GM19397 (cell line): ENCODE results near the gene PAM.

Source experiments
- ATAC-seq: cut with Tn5 transposase; IDR thresholded peaks from one replicate; pipeline ENCODE4 v1.9.1; 2021; ENCODE audit warnings: mild to moderate bottlenecking, moderate library complexity; ENCODE audit not compliant: unreplicated experiment

PAM gene

DNA sequence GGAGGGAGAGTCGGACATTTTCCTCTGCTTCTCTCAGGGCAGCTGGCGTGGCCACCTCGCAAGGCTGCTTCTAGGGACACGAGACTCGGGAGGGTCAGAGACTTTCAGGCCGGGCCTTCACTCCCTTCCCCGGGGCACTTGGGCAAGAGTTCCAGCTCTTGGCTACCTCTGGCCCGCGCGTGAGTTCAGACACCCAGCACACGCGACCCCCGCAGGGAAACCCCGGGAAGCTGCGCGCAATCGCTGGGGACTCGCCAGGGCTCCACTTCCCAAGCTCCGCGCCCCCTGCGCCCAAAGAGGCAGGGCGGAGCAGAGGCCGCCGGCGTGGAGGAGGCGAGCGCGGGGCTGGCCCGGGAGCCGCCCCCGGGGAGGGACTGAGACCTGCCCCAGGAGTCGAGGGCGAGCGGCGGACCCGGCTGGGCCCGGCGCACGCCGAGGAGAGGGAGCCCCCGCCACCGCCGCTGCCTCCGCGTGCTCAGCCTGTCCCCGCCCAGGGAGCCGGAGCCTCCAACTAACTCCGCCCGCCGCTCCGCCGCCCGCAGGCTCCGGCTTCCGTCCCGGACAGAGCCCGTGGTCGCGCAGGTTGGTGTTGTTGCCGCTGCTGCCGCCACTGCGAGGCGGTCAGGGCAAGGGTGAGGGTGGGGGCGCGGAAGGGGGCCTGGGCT, at the start of gene PAM:
PAM (plus strand) TSS at position 539 of the 665 bp plus-strand sequence. CDS start 110,891 bp downstream, outside the sequence.
- ATAC-seq = peak; percentile 88

DNA sequence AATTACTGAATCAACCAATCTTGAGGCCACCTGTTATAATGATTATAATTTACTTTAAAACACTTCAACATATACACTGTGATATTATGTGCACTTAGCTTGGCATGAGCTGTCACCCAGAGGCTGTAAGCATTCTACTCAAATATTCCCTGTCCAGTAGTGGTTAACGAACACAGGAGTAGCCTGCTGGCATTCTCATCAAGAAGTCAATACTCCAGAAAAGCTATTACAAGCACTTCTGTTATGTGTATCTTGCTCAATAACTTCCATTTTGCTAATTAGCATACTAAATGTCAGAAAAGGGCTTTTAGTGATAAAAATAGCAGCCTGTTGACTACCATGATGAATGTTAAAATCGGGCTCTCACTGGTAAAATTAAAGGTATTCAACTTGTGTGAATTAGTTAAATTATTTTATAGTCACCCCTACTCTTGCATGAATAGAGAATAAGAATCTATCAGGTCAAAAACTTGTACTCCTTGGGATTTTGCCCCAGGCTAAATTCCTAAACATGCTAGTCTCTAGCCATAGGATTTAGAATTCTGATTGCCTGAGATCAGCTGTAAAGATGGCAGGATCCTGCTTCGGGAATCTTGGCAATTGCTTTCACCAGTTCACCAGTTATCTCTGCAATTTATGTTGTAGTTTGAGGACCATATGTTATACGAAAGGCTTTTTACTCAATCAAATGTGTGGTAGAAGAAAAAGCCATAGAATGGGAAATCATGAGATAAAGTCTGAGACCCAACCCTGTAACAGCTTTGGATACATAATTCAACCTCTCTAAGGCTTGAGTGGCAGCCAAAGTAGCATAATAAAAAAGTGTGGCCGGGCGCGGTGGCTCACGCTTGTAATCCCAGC, 43.4 kb upstream of the PAM start:
- no peak for ATAC-seq

DNA sequence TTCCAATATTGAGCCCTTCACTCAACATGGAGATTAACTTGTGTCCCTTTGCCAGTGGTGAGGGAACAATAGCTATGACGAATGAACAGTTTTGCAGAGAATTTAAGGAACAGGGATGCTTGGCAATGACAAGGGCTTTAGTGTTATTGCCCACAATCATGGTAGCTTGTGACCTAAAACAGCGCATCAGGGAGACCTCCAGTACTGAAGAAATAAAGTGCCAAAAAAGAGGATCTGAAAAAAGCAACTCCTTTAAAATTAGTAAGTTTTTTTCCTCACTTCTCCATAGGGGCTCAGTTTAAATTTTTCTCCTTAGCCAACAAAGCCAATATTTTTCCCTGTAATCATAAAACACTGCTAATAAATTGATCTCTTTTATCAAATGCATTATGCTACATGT, 41.8 kb upstream of the PAM start:
- no peak for ATAC-seq

DNA sequence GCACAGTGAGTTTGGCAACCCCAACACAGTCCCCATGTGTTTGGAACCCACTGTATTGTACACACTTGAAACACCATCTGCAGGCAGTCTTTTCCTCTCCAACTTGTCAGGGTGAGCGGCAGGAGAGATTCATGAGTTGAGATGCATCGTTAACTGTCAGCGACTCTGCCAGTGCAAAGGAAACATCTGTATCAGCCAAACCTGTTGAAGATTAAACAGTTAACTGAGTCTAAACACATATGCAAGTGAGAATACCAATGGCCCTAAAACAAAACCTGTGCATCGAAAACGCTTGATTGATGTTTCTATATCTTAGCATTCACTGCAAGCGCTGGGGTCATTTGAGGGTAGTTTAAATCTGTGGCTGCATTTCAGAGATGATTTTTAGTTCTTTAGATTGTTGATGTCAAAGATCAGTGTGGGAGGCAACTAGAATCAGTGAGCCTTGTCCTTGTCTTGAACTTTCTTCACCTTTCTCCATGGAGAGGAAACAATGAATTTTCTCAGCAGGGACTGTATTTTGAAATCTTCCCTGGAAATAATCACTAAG, 41.3 kb upstream of the PAM start:
- ATAC-seq = peak; percentile 72

DNA sequence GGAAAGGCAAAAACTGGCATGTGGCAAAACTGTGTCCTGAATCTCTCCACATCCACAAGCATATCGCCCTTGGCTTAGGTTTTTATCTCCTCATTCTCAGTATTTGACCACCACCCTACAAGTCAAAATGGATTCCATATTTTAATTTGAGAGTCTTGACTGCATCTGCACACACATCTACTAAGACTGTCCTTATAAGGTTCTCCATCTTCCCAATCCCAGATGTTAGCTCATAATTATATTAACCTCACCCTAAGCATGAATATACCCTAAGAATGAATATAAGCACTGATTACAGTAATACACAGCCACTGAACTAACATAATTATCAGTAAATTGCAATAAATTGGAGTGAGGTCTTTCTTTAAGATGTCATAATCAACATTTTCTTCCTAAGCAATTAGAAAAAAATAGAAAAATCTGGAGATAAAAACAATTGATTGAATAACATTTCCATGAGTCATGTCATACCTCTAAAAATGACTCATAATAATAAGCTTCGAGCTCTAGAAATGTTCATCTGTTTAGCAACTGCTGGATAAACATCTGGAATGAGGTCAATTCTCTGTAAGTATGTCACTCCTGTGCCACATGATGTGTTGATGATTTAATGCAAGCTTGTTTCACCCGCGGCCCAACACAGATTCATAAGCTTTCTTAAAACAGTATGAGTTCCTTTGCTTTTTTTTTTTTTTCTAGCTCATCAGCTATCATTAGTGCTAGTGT, 39.9 kb upstream of the PAM start:
- ATAC-seq = no peak

DNA sequence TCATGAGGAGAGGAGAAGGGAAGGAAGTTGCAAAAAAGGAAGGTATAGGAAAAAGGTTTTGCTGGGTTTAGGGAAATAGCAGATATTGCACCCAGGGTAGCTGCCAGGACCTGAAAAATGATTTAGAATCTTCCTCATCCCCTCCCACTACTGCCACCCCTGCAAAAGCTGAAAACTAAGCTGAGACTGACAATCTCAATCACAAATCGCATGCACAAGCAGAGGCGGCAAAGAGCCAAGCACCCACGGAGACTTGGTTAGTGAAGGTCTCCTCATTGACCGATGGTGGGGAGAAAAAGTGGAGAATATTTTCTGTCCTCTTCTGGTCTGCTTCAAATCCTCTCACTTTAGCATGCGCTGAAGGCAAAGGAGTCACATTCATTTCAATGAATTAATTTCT, 39.1 kb upstream of the PAM start:
- ATAC-seq = no peak

DNA sequence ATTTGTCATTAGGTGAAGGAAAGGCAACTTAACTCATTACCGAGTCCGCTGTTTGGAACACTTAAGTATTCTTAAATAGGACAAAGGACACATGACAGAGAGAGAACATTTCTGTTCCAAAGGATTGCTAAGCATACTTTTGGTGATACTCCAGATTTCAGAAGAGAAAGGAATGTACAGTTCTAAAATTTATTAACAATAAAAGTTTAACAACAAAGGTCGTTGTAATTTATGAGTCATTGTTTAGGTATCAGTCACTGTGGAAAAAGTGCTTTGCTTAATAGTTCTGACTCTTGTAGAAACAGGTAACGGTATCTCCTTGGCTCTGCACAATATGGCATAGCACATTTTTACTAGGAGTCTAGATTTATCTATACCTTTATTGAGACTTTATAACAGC, 36.3 kb upstream of the PAM start:
- ATAC-seq = no peak

DNA sequence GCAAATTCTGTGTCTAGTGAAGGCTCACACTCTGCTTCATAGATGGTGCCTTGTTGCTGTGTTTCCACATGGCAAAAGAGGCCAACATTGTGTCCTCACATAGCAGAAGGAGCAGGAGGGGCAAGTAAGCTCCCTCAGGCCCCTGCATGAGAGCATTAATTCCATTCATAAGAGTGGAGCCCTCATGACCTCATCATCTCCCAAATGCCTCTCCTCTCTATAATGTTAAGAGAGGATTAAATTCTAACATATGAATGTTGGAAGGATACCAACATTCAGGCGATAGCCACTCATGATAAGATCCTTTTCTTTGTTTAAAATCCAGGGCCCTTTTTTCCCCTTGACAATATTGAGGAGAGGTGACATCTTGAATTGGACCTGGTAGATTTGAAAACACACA, 35.2 kb upstream of the PAM start:
- ATAC-seq = no peak

DNA sequence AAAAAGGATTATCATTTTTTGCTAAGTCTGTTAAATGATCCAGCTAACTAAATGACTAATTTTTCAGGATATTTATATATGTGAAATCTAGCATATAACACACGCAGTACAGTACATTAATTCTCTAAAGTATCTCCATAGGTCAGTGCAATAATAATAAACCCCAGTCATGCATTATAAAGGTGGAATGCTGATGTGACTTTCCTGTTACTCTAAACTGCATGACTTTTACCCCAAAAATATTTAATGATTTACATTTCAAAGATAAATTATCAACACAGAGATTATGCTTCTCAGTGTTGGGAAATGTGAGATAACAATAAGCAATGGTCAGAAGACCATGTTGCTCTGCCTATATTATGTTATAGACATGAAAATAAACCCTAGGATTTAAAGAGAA, 34.1 kb upstream of the PAM start:
- no peak for ATAC-seq

DNA sequence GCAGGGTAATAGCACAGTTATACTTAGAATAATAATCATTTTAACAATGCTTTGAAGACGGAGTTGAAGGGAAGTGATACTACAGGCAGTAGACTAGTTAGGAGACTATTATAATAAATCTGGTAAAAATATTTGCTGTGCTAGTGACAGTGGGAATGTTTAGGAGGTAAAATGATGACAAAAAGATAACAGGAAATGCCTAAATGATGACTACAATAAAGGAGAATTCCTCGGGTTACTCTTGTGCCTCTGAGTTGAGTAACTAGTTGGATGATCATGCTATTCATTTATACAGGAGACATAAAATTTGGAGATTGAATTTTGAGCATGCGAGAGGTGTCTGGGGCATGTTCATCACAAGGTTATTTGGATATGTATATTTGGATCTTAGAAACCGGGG, 32.2 kb upstream of the PAM start:
- no peak for ATAC-seq

DNA sequence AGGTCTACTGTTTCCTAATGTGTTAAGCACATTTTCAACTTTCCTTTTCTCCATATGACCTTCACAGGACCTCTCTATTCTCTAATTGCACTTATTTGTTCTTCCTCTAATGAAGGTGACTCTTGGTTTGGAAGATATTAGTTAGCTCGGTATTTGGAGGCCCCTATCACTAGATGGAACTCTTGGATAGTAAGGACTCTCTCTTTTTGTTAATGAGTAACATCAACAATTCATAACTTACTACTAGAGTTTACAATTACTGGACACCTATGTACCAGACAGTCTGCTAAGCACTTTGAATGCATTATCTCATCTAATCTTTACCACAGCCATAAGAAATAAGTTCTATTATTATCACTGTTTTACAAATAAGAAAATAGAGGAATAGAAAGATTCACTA, 23.4 kb upstream of the PAM start:
- ATAC-seq = no peak

DNA sequence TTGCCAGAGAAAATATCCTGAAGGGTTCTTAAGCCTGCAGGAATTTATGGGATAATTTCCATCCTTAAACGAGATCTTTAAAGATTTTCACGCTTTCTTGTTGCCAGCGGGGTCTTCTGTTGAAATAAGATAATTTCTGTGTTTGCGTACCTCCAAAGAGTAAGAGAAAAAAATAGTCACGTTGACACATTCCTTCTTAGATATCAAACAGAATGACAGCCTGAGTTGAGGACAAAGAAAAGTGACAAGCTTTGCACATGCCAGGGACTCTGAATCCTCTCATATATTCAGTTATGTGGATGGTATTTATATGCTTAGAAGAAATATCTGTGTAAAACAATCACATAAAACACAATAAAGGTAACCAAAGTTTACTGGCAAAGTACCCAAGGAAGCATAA, 21.6 kb upstream of the PAM start:
- no peak for ATAC-seq

DNA sequence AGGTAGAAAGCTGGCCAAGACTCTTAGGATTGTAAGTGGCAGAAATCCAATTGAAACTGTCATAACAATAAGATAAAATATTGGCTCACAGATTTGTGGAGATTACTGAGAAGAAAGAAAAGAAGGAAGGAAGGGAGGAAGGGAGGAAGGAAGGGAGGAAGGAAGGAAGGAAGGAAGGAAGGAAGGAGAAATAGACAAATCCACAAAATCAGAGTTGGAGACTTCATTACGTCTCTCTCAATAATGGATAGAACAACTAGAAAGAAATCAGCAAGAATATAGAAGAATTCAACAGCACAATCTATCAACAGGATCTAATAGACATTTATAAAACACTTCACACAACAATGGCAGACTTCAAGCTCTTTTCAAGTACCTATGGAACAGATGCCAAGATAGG, 17.9 kb upstream of the PAM start:
- ATAC-seq = no peak

DNA sequence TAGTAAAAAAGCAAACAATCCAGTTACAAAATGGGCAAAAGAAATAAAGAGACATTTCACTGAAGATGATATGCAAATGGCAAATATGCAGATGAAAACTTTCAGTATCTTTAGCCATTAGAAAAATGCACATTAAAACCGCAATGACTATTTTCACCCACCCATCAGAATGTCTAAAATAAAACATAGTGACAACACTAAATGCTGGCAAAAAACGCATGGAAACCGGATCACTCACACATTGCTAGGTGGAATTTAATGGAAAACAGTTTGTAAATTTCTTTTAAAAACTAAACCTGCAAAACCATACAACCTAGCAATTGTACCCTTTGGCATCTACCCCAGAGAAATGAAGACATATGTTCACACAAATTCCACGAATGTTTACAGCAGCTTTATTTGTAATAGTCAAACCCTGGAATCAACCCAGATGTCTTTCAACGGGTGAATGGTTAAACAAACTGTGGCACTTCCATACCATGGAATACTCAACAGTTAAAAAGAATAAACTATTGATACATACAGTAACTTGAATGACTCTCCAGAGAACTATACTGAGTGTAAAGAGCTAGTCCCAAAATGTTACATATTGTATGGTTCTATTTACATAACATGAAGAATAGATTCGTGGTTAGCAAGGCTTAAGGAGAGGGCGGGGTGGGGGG, 17.2 kb upstream of the PAM start:
- ATAC-seq = no peak

DNA sequence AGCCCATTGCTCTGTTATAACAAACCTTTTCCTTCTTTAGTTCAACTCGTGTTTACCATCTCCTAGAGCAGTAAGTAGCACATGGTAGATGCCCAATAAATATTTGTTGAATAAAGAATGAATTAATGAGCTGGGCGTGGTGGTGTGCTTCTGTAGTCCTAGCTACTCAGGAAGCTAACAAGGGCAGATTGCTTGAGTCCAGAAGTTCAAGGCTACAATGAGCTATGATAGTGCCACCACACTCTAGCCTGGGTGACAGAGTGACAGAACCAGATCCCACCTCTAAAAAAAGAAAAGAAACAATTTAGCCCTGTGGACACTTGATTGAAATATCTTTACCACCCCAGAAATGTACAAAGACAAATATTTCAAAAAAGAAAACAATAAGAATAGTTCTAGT, 14.6 kb upstream of the PAM start:
- ATAC-seq = no peak

DNA sequence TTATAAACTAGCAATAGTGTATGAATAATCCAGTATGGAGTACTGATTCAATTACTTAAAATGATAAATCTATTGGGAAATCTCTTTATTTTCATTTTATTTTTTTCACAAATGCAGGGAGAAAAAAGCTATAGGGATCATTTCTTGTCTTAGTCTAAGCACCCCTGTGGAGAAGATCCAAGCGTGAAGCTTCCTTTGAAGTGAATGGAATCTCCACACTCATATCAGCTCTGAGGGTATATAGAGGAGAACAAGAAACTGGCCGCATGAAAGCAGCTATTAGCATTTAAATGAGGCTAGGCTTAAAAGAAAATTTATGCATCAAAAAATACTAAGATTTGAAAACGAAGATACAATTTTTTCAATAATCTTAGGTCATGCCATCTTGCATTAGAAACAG, 12.9 kb upstream of the PAM start:
- ATAC-seq = no peak

DNA sequence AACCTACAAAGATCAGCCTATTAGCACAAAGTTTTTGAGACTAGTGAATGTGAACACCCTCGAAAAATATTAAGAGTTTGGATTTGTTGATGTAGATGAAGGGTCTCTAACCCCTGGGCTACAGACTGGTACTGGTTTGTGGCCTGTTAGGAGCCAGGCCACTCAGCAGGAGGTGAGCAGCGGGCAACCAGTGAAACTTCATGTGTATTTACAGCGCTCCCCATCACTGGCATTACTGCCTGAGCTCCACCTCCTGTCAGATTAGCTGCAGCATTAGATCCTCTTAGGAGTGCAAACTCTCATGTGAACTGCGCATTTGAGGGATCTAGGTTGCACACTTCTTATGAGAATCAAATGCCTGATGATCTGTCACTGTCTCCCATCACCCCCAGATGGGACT, 11.2 kb upstream of the PAM start:
- ATAC-seq = no peak

DNA sequence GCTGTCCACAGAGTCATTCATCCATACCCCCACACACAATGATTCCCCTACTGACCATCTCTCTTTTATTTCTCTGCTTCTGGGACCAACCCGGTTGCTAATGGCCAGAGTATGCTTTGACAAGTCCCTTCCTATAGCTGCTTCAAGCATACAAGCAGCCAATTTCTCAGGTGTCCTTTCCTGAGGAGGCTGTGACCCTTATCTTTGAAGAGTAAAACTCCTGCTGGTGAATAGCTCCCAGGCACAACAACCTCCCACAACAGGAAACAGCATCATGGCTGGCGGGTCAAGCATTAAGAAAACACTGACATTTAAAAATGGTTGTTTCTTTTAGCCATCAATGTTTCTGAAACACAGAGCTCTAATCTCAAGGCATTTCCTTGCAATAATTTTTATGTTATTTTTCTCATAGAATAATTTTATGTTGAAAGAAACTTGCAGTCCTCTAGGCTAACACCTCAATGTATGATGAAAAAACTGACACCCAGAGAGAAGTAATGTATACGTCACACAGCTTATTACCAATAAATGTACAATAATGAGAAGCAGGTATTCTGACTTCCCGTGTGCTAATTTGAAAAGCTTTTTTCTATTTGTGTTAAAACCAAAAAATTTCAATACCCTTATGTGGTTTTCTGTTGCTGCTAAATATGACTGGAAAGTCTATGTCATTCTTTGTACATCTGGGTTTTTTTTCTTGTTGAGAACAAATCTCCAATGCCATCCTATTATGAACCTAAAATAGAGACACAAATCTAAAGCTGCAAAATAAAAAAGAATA, 7.5 kb upstream of the PAM start:
- ATAC-seq = no peak

DNA sequence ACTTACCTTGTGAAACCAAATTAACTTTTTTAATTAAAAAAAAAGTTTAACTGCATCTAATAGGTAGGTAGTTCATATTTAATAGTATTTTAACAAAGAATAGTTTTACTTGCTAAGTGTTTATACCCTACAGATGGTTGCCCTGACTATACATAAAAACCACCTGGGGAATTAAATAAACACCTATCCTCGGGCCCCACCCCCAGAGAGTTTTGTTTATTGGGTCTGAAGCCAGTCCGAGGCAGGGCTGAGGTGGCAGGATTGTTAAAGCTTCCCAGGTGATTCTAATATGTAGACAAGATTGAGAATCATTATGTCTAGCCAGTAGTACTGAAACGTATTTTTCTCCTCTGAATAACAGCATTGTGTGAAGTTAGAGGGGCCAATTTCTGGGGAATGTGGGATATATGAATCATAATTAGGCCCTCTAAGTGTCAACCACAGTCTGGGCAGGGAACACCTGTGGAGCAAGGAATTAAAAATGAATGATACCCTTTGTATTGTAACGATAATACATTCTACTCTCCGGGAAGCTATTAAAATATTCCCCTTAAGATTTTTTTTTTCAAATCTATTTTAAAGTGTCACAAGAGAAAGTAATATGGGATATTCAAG, 5.6 kb upstream of the PAM start:
- ATAC-seq = no peak
